Ishikawa (cell line): ENCODE measurements around the gene SHISA8.

Experiments
- CEBPB ChIP-seq: IDR thresholded peaks from 2 replicates; pipeline ENCODE4 v1.6.1; 2012
- CREB1 ChIP-seq: IDR thresholded peaks from 2 replicates; pipeline ENCODE4 v1.6.1; 2012; ENCODE audit warnings: low read depth
- EGR1 ChIP-seq: IDR thresholded peaks from 2 replicates; pipeline ENCODE4 v1.6.1; 2012
- EP300 ChIP-seq: IDR thresholded peaks from 2 replicates; pipeline ENCODE4 v1.6.1; 2012; ENCODE audit warnings: borderline replicate concordance
- FOXM1 ChIP-seq: IDR thresholded peaks from 2 replicates; pipeline ENCODE4 v1.6.1; 2012; ENCODE audit warnings: low read depth, borderline replicate concordance
- MAX ChIP-seq: IDR thresholded peaks from 2 replicates; pipeline ENCODE4 v1.6.1; 2012
- NFIC ChIP-seq: IDR thresholded peaks from 2 replicates; pipeline ENCODE4 v1.6.1; 2012
- RAD21 ChIP-seq: IDR thresholded peaks from 2 replicates; pipeline ENCODE4 v1.6.1; 2012; ENCODE audit warnings: low read depth
- REST ChIP-seq: IDR thresholded peaks from 2 replicates; pipeline ENCODE4 v1.6.1; 2012; ENCODE audit warnings: low read depth, mild to moderate bottlenecking
- TAF1 ChIP-seq: IDR thresholded peaks from 2 replicates; pipeline ENCODE4 v1.6.1; 2012; ENCODE audit warnings: low read depth, mild to moderate bottlenecking
- TCF12 ChIP-seq: IDR thresholded peaks from 2 replicates; pipeline ENCODE4 v1.6.1; 2012; ENCODE audit warnings: low read depth
- TEAD4 ChIP-seq: IDR thresholded peaks from 2 replicates; pipeline ENCODE4 v1.6.1; 2012
- USF1 ChIP-seq: IDR thresholded peaks from 2 replicates; pipeline ENCODE4 v1.6.1; 2012
- YY1 ChIP-seq: IDR thresholded peaks from 2 replicates; pipeline ENCODE4 v1.6.1; 2012; ENCODE audit warnings: low read depth
- ZBTB7A ChIP-seq: IDR thresholded peaks from 2 replicates; pipeline ENCODE4 v1.6.1; 2012; ENCODE audit warnings: low read depth

The SHISA8 gene

GRCh38 chr22:41913040-41913719 lies 1.7 kb downstream of the SHISA8 start:
- TF ChIP-seq TEAD4 (no peak), EP300 (no peak), MAX (no peak), CREB1 (no peak), REST (no peak), FOXM1 (no peak), USF1 (no peak), EGR1 (no peak), TAF1 (no peak), TCF12 (no peak), RAD21 (no peak), YY1 (no peak), ZBTB7A (no peak), NFIC (no peak), CEBPB (no peak)

GRCh38 chr22:41912338-41913039 lies 2.4 kb downstream of the SHISA8 start:
- TF ChIP-seq CREB1 (no peak), TCF12 (no peak), TEAD4 (no peak), EP300 (no peak)

GRCh38 chr22:41911001-41911611 lies 3.8 kb downstream of the SHISA8 start:
- no peak for TF ChIP-seq TEAD4

GRCh38 chr22:41910050-41911000 lies 4.5 kb downstream of the SHISA8 start:
- TF ChIP-seq TEAD4 (no peak), TAF1 (no peak), RAD21 (no peak), REST (no peak), TCF12 (no peak), ZBTB7A (no peak), EGR1 (no peak), FOXM1 (no peak), NFIC (no peak), YY1 (no peak), EP300 (no peak), MAX (no peak)

GRCh38 chr22:41909310-41910049 lies 5.4 kb downstream of the SHISA8 start:
- TF ChIP-seq TCF12 (no peak), TAF1 (no peak)
